Inflammatory macrophage treated with lipopolysaccharide for 4 hours (primary cell): ENCODE measurements around the gene CTNNB1.

Experiments
- DNase-seq: peaks from one replicate; pipeline ENCODE4 v3.0.0-alpha.2; 2020

The CTNNB1 gene

DNA sequence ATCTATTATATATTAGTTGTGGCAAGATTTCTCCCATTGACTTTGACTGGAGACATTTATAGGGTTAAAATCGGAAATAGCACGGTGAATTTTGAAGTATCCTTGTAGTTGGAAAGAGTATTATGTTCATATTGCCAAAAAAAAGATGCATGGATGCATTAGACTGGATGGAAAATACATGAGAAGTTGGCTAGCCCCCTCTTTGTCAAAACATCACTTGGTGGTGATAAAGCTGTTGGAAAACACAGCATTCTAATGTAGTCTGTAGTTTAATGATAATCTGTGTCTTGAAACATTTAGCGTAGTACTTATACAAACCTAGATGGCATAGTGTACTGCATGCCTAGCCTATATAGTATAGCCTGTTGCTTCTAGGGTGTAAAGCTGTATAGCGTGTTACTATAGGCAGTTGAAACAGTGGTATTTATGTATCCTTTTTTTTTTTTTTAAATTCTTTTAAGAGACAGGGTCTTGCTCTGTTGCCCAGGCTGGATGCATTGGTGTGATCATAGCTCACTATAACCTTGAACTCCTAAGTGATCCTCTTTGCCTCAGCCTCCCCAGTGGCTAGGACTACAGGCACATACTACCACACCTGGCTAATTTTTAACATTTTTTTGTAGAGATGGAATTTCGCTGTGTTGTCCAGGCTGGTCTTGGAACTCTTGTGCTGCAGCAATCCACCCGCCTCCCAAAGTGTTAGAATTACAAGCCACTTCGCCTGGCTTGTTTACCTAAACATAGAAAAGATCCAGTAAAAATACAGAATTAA, 21.8 kb downstream of the CTNNB1 start:
- no peak for DNase-seq

DNA sequence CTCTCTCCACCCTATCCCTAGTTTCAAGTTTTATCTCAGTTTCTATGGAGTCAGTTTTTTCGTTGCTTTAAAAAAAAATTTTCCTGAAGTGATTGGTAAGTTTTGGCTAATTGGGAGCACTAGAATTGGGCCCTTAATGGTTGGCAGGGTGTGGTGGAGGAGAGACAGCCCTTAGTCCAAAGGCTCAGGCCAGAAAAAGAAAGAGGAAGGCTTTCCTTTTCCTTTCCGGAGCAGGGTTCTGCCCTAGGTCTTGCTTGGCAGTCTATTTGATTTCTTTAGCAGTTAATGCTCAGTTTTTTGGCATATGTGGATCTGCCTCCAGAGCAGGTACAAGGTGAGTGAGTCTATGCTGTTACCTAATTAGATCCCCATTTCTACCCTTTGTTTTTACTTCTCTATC, 22.7 kb downstream of the CTNNB1 start:
- DNase-seq, result no peak

DNA sequence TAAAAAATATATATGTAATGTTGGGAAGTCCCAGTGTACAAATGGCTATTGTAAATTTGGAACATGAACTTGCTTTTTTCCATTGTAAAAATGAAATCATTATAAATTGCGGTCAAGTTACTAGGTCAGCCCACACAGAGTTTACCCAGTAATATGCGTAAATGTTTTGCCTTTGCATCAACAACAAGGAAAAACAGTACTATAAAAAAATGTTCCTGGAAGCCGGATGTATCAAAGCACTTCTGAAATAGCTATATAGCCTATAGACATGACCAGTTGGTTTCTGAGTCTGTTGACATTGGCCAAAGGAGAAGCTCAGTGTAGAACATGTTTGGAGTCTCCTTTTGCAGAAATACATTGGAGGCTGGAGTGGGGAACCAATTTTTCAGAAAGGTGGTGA, 23.2 kb downstream of the CTNNB1 start:
- DNase-seq, result no peak

DNA sequence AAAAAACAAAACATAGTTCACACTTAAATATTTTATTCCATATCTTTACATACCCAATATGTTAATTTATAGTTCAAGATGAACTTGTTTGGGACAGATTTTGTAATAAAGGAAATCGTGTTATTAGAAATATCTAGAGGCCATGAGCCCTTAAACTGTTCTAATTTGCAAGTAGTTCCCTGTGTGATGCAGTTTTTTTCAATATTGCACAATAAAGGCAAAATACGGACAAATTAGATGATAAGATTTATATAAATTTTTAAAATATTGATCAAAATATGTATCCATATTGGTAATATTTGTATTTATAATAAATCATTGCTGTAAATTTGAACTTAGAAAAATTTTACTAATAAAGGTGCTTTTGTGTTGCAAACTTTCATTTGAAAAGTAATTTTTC, 23.8 kb downstream of the CTNNB1 start:
- DNase-seq, result peak; percentile 28

DNA sequence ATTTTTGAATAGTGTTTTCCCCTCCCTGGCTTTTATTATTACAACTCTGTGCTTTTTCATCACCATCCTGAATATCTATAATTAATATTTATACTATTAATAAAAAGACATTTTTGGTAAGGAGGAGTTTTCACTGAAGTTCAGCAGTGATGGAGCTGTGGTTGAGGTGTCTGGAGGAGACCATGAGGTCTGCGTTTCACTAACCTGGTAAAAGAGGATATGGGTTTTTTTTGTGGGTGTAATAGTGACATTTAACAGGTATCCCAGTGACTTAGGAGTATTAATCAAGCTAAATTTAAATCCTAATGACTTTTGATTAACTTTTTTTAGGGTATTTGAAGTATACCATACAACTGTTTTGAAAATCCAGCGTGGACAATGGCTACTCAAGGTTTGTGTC, 24.4 kb downstream of the CTNNB1 start:
- DNase-seq, result no peak

GRCh38 chr3:41224120-41224806, 25.0 kb downstream of the CTNNB1 start:
- no peak for DNase-seq

DNA sequence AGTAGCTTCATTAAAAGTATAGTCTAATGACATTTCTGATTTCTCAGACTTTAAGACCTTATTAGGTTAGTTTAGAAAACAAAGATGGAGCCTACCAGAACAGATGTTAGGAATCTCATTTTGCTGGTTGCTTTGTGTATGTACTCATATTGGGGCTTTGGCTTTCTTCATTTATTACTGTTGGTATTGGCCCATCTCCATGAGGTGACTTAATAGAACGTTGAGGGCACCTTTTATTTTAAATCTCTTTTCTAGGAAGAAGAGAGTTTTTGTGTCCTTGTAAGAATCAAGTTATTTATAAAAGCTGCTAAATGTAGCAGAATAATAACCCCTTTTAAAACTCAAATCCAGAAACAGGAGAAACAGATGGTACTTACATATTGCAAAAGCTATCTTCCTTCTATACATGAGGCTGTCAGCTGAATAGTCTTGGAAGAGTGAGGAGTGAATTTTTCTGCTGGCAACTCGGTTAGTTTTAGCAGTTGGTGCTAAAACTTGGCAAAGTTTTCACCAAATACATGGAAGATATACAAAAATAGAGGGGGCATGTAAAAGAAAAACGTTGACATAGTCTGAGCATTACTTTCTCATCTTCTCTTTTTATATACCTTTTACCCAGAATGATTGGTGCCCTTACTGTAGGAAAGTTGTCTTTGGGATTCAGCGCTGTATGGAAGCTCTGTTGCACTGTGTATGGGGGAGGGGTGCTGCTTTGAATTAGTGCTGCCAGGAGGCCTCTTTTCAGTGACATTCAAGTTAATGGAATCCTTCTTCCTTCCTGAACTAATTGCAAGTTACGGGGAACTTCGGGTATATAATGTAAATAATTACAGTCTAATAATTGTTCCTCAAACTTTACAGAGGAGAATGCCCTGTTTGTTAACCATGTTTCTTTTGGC, 35.8 kb downstream of the CTNNB1 start:
- DNase-seq, result no peak

DNA sequence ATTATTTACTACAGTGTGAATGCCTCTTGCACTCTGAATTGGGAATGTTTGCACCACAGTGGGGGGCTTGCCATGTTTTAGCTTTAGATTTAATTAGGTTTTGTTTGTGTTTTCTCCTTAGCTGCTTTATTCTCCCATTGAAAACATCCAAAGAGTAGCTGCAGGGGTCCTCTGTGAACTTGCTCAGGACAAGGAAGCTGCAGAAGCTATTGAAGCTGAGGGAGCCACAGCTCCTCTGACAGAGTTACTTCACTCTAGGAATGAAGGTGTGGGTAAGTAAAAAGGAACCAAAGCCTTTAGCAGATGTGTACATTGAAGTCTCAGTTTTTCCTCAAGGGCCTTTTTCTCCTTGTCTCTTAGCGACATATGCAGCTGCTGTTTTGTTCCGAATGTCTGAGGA, 36.9 kb downstream of the CTNNB1 start:
- no peak for DNase-seq

- DNase-seq, result no peak
These were observed 38.6 kb downstream of the CTNNB1 start for GRCh38 chr3:41237907-41238306.

GRCh38 chr3:41239587-41239986, 40.3 kb downstream of the CTNNB1 start:
- no peak for DNase-seq

GRCh38 chr3:41241161-41241560, 41.9 kb downstream of the CTNNB1 start:
- DNase-seq, result no peak

DNA sequence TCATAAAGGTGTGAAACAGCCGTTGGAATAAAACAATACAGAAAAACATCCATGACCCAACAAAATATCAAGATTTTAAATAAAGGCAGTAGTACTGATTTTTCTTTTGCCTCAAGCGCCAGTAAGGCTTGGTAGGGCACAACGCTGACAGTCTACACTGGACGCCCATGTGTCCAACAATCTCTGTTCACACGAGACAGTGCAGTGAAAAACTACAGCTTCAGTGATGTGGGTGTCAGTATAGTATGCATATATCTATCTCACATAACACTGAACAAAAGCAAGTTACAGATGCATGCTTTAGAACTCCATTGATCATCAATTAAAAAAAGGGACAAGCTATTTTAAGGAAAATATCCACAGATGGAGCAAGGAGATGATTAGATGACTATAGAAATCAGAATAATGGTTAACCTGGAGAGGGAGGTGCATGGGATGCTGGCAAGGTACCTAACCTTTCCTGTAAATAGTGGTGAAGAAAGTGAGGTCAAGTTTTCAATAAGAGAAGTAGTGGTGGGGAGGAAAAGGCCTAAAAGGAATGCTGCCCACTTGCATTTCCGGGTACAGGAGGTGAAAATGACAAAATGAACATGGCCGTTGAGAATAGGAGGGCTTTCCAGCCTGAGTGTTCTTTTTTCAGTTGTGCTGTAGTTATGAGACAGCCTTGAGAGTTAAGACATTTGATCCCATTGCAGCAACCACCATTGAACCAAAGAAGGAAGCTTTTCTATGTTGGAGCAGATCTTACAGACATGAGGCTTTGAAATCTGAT, 42.7 kb downstream of the CTNNB1 start:
- no peak for DNase-seq

DNA sequence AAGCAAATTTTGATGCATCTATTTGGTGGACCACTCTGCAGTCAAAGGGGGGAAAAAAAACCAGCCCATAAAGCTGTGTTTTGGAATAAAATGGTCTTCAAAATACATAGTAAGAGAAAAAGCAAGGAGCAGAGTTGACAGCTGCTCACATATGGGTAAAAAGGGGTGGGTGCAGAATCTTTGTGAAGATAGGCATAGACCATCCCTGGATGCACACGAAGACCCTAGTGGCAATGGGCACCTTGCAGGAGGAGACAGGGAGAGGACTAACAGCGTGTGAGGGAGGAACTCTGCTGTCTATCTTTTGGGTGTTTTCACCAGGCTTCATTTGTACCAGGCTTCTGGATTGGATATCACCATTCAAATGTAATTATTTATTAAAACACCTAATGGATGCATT, 43.9 kb downstream of the CTNNB1 start:
- DNase-seq, result no peak

- DNase-seq, result no peak
These were observed 45.5 kb downstream of the CTNNB1 start for GRCh38 chr3:41244620-41245336.

- DNase-seq, result no peak
These were observed 48.0 kb downstream of the CTNNB1 start for GRCh38 chr3:41247055-41248004.

GRCh38 chr3:41248525-41248924, 49.2 kb downstream of the CTNNB1 start:
- DNase-seq, result no peak

DNA sequence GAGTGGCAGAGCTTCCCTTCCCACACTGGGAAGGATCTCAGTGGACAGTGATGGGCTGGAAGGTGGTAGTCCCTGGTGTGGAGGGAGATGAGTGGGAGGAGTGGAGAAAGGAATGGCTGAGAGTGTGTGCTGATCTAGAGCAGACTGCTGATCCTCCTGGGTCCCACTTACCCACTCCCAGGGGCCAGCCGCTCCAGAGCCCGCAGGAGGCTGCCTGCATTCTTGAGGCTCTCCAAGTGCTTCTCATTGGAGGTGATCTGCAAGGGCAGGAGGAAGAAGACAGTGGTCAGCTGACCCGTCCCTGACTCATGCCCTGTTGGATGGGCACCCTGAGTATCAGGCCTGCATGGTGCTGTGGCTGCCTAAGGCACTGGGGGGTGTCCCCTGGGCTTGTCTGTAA, 50.0 kb downstream of the CTNNB1 start:
- no peak for DNase-seq

GRCh38 chr3:41250825-41251224, 51.5 kb downstream of the CTNNB1 start:
- no peak for DNase-seq

DNA sequence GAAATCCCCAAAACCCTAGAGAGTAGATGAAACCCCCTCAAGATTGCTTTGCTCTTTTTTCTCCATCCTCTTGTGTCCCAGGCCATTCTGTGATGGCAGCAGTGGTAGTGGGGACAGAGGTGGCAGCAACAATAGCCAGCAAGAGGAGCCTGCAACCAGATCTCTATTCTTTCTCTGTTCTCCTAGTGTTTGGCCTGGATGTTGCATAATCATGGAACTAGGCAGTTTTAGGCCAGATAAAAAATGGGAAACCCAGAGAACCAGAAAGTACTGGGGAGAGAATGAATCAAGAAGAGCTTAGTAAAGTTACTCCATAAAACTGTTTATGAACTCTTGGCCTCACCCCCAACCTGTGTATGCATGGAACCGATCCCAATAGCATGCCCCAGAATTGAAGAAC, 52.3 kb downstream of the CTNNB1 start:
- DNase-seq, result no peak

DNA sequence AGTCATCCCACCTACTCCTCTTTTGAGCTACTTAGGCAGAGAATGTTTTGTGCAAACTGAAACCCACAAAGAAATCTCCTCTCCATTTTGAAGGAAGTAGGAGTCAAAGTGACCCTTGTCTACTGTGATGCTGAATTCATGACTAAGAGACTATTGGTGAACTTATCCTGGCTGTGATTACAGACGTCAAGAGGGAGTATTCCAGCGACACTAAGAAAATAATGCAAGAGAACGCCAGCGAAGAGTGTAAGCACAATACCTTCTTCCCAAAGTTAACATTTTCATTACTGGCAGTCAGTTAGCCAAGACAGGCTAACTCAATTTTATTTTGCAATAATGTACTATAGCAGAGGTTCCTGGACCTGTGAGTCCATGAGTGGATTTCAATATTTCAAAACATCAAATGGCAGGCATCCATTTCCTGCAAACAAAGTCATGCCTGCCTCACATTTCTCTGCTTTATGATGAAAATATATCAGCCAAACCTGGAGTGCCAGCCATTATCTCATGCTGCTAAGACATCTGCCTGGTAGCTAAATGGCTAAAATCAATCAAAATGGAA, 59.0 kb downstream of the CTNNB1 start:
- no peak for DNase-seq
